ENCODE measurements around the gene NGF. TPM values are rescaled to one million over a fixed set of nuclear protein-coding genes. Genes with fewer than 3 reads are reported as not detected.

NGF gene
- total and polyA plus RNA-seq, 2 of the 4 experiments (the other 2 are of a cell fraction), result 12.5 to 21.7 TPM

GRCh38 chr1:115252585-115252984 lies 85.5 kb downstream of the NGF start:
- CTCF ChIA-PET, result interaction anchor here (1.0 kb wide), 1 partner anchor 110 kb away, joined by 5 read pairs; no protein-coding TSS in a partner anchor
- no peak for TF ChIP-seq POLR2A (IDR thresholded peaks at IDR 0.05; ENCODE audit: low read depth, low read length)
- TF ChIP-seq BHLHE40 (IDR thresholded peaks at IDR 0.05; ENCODE audit: low read depth, low read length), result no peak
- no peak for TF ChIP-seq CEBPB (IDR thresholded peaks at IDR 0.05; ENCODE audit: low read depth, low read length)
- TF ChIP-seq RAD21 (IDR thresholded peaks at IDR 0.05; ENCODE audit: low read length), result no peak
- TF ChIP-seq SMC3 (IDR thresholded peaks at IDR 0.05; ENCODE audit: low read depth, low read length), result no peak
- TF ChIP-seq CTCF (conservative IDR thresholded peaks at IDR 0.05; ENCODE audit: low read depth, low read length), result no peak
- TF ChIP-seq MAZ (IDR thresholded peaks at IDR 0.05; ENCODE audit: borderline replicate concordance, low read depth, low read length), result no peak
- TF ChIP-seq NFE2L2 (IDR thresholded peaks at IDR 0.05; ENCODE audit: low read depth, low read length), result no peak
- TF ChIP-seq MXI1 (IDR thresholded peaks at IDR 0.05; ENCODE audit: borderline replicate concordance, low read depth, low read length), result no peak
- no peak for TF ChIP-seq MAFK (IDR thresholded peaks at IDR 0.05; ENCODE audit: low read depth, low read length)
- TF ChIP-seq RCOR1 (IDR thresholded peaks at IDR 0.05; ENCODE audit: insufficient replicate concordance, low read length), result no peak
- TF ChIP-seq USF2 (IDR thresholded peaks at IDR 0.05; ENCODE audit: low read depth, low read length), result no peak
- no peak for TF ChIP-seq RFX5 (IDR thresholded peaks at IDR 0.05; ENCODE audit: low read depth, low read length)
- TF ChIP-seq CHD1 (IDR thresholded peaks at IDR 0.05; ENCODE audit: low read depth, low read length), result no peak
- TF ChIP-seq FOS (IDR thresholded peaks at IDR 0.05; ENCODE audit: low read depth, low read length), result no peak
- TF ChIP-seq ELK1 (IDR thresholded peaks at IDR 0.05; ENCODE audit: borderline replicate concordance, low read depth, low read length), result no peak
- Histone ChIP-seq H3K4me3 (ENCODE audit: insufficient read depth, low read depth, low read length) (no peak overlapping the region), H4K8ac (ENCODE audit: low read depth in 2 of 2, low read length in 2 of 2) (peak overlapping the region in 1 of 2 experiments; percentile 83; a peak in 3 of 4 replicates), H3K56ac (ENCODE audit: extremely low read depth, insufficient read depth, low read length) (peak overlapping the region; percentile 46; the same call in 1 of the 2 replicates), H3K36me3 (ENCODE audit: control insufficient read depth, insufficient read depth, low read length) (no peaks in the 10 kb centered on the region), H2BK15ac (ENCODE audit: low read depth, low read length) (peak overlapping the region; percentile 84; the same call in 1 of the 3 replicates), H2BK120ac (ENCODE audit: low read depth, low read length) (peak overlapping the region; percentile 96), H3K9ac (ENCODE audit: low read depth, low read length) (no peak overlapping the region), H2AFZ (replicated peaks; ENCODE audit: low read length, poor library complexity) (no peak overlapping the region), H2AK5ac (ENCODE audit: low read depth, low read length) (peak overlapping the region; percentile 80), H3K27me3 (ENCODE audit: control insufficient read depth, insufficient read depth, low read length) (no peaks in the 10 kb centered on the region), H3K4me1 (ENCODE audit: control insufficient read depth, insufficient read depth, low read length) (peaks cover 2% of the 10 kb centered on the region), H3K9me3 (ENCODE audit: control insufficient read depth, insufficient read depth, low read length) (peaks cover 7% of the 10 kb centered on the region; the same call in 1 of the 2 replicates), H3K79me1 (ENCODE audit: low read depth in 1 of 2, low read length in 2 of 2) (no peaks in the 10 kb centered on the region), H2BK20ac (ENCODE audit: low read depth, low read length) (peak overlapping the region; percentile 97), H3K18ac (ENCODE audit: low read depth, low read length) (peak overlapping the region; percentile 98; the same call in 1 of the 2 replicates), H2AK9ac (replicated peaks; ENCODE audit: low read depth, low read length, poor library complexity) (no peak overlapping the region), H3K23ac (ENCODE audit: low read depth, low read length) (no peak overlapping the region), H3K14ac (replicated peaks; ENCODE audit: low read depth, low read length) (peak overlapping the region; percentile 87), H3K27ac (ENCODE audit: insufficient read depth, low read length) (peak overlapping the region; percentile 44; the same call in 1 of the 2 replicates), H4K20me1 (ENCODE audit: insufficient read depth, low read length) (no peaks in the 10 kb centered on the region), H3K4ac (ENCODE audit: low read depth, low read length) (peak overlapping the region; percentile 46), H3K9me1 (ENCODE audit: insufficient read depth, low read length) (no peaks in the 10 kb centered on the region), H4K91ac (ENCODE audit: insufficient read depth, low read depth, low read length) (peak overlapping the region; percentile 59; the same call in 1 of the 2 replicates), H4K5ac (ENCODE audit: low read depth, low read length) (peak overlapping the region; percentile 92; the same call in 1 of the 2 replicates), H3K4me2 (ENCODE audit: low read depth, low read length) (no peak overlapping the region), H2BK5ac (ENCODE audit: low read depth, low read length, poor library complexity, severe bottlenecking) (peak overlapping the region; percentile 86)
- BruUV-seq (replicated peaks), result no TSS peak
- in situ Hi-C loops (cut with MboI; ENCODE audit: low sequenced_read_pairs), result no loop called here
- no peak for DNase-seq
- dilution Hi-C loops (cut with HindIII; ENCODE audit: low sequenced_read_pairs, unreplicated experiment), result no loop called here
- no CpG with 5 or more reads among the region's 3 CpGs for WGBS, 2 experiments (ENCODE audit: extremely low coverage in 2 of 2, insufficient read length in 1 of 2)
- intact Hi-C loops (cut with micrococcal nuclease), result loop anchor here (10.0 kb wide), 1 partner anchor 292 kb away; no protein-coding TSS in a partner anchor
- ATAC-seq (ENCODE audit: low read depth), result no peak
- POLR2A ChIA-PET (ENCODE audit: unreplicated experiment), result no interaction called here

Measured in IMR-90 (cell line).